GM23248 (cell line): ENCODE measurements around the gene TSPAN4. TPM values are rescaled to one million over a fixed set of nuclear protein-coding genes. Genes with fewer than 3 reads are reported as not detected.

Source experiments
- DNase-seq: peaks from one replicate; pipeline ENCODE4 v3.0.0-alpha.2; 2015
- H2AFZ ChIP-seq: fragments of 200-600 bp; sonication (generic); 2 replicates; pipeline ENCODE4 v1.6.1; 2016; ENCODE audit warnings: antibody characterized with exemption
- H3F3A ChIP-seq: fragments of 200-600 bp; sonication (generic); 2 replicates; pipeline ENCODE4 v1.6.1; 2016; ENCODE audit warnings: mild to moderate bottlenecking, antibody characterized with exemption, mixed run types; ENCODE audit not compliant: insufficient read depth
- H3K27ac ChIP-seq: fragments of 200-600 bp; sonication (generic); 2 replicates; pipeline ENCODE4 v1.5.1; 2016; ENCODE audit warnings: mild to moderate bottlenecking
- H3K27me3 ChIP-seq: fragments of 200-600 bp; sonication (generic); replicated peaks from 2 replicates; pipeline ENCODE4 v1.6.1; 2016; ENCODE audit warnings: mild to moderate bottlenecking; ENCODE audit not compliant: insufficient read depth
- H3K36me3 ChIP-seq: fragments of 200-600 bp; sonication (generic); 2 replicates; pipeline ENCODE4 v1.6.1; 2016; ENCODE audit warnings: low read depth, mild to moderate bottlenecking
- H3K4me1 ChIP-seq: fragments of 200-600 bp; sonication (generic); 2 replicates; pipeline ENCODE4 v1.6.1; 2016; ENCODE audit warnings: mild to moderate bottlenecking; ENCODE audit not compliant: insufficient read depth
- H3K4me2 ChIP-seq: fragments of 200-600 bp; sonication (generic); one replicate; pipeline ENCODE4 v1.6.1; 2016; ENCODE audit warnings: mild to moderate bottlenecking; ENCODE audit not compliant: unreplicated experiment
- H3K4me3 ChIP-seq: fragments of 200-600 bp; sonication (generic); 2 replicates; pipeline ENCODE4 v1.5.1; 2016; ENCODE audit warnings: mild to moderate bottlenecking
- H3K79me2 ChIP-seq: fragments of 200-600 bp; sonication (generic); 2 replicates; pipeline ENCODE4 v1.6.1; 2016; ENCODE audit warnings: mild to moderate bottlenecking; ENCODE audit not compliant: insufficient read depth
- H3K9ac ChIP-seq: fragments of 200-600 bp; sonication (generic); 2 replicates; pipeline ENCODE4 v1.6.1; 2016; ENCODE audit warnings: mild to moderate bottlenecking
- H3K9me2 ChIP-seq: fragments of 200-600 bp; sonication (generic); 2 replicates; pipeline ENCODE4 v1.6.1; 2016; ENCODE audit warnings: mixed run types, mild to moderate bottlenecking, moderate library complexity; ENCODE audit not compliant: insufficient read depth
- H3K9me3 ChIP-seq: fragments of 200-600 bp; sonication (generic); one replicate; pipeline ENCODE4 v1.6.1; 2017; ENCODE audit warnings: low read depth
- H4K20me1 ChIP-seq: fragments of 200-600 bp; sonication (generic); 2 replicates; pipeline ENCODE4 v1.6.0; 2016; ENCODE audit not compliant: insufficient read depth
- EZH2 ChIP-seq: fragments of 200-600 bp; sonication (generic); IDR thresholded peaks from 2 replicates; pipeline ENCODE4 v1.6.1; 2018; ENCODE audit warnings: antibody characterized with exemption, mild to moderate bottlenecking; ENCODE audit not compliant: insufficient read depth, poor library complexity, severe bottlenecking
- EZH2phosphoT487 ChIP-seq: fragments of 200-600 bp; sonication (generic); IDR thresholded peaks from 2 replicates; pipeline ENCODE4 v1.6.1; 2018; ENCODE audit warnings: antibody characterized with exemption, moderate library complexity, mild to moderate bottlenecking, low read depth; ENCODE audit not compliant: insufficient read depth
- WGBS, 2 experiments: methylation state at CpG; one replicate each; pipeline ENCODE4 v1.1.6; 2015 to 2017; ENCODE audit warnings: low lambda C conversion rate in 2 of 2, low coverage in 1 of 2; ENCODE audit errors: missing lambda C conversion rate in 2 of 2; 5-methylcytosine and 5-hydroxymethylcytosine counted together
- in situ Hi-C: fragments of 300-500 bp; cut with MboI; formaldehyde crosslinking; loops from 2 replicates; pipeline ENCODE4 v1.15.0; 2020
- polyA plus RNA-seq: library from polyadenylated mRNA; unstranded; fragments of >200 nt; fragmentation: Nextera tagmentation; extraction: Ambion mirVana; gene quantifications from 2 replicates; pipeline ENCODE4 v1.2.1, GENCODE V29; 2016
- total RNA-seq: library from RNA; depleted of rRNA; stranded (reverse); fragments of >200 nt; shearing (Covaris generic); gene quantifications from 2 replicates; pipeline ENCODE4 v1.2.3, GENCODE V29; 2014

The TSPAN4 gene
- total and polyA plus RNA-seq, 2 experiments from 2014 or later, result 343 to 393 TPM

GRCh38 chr11:897253-898142 is 54.8 kb downstream of the TSPAN4 start:
- H3K9me2 ChIP-seq, result no peaks in the 10 kb centered on the region
- H3K9me3 ChIP-seq, result no peaks in the 10 kb centered on the region
- DNase-seq, result no peak
- H3K79me2 ChIP-seq, result no peaks in the 10 kb centered on the region
- no peaks in the 10 kb centered on the region for H3K27me3 ChIP-seq
- no peak overlapping the region for H3K9ac ChIP-seq
- WGBS, 2 experiments, result 85 to 92% methylated on average over 14 to 15 of the region's 17 CpGs
- no peaks in the 10 kb centered on the region for H3F3A ChIP-seq
- in situ Hi-C loops, result no loop called here
- no peak overlapping the region for H2AFZ ChIP-seq
- H3K27ac ChIP-seq, result no peak overlapping the region
- no peaks in the 10 kb centered on the region for H3K4me1 ChIP-seq
- H3K36me3 ChIP-seq, result peaks cover 4% of the 10 kb centered on the region; the same call in 1 of the 2 replicates
- H4K20me1 ChIP-seq, result no peaks in the 10 kb centered on the region
- no peak for TF ChIP-seq EZH2
- TF ChIP-seq EZH2phosphoT487, result no peak
- H3K4me2 ChIP-seq, result no peak overlapping the region
- no peak overlapping the region for H3K4me3 ChIP-seq

GRCh38 chr11:898143-898511 is 55.5 kb downstream of the TSPAN4 start:
- no peak overlapping the region for H2AFZ ChIP-seq
- no peak for TF ChIP-seq EZH2phosphoT487
- no peak for TF ChIP-seq EZH2
- no peak overlapping the region for H3K4me2 ChIP-seq
- H3K27me3 ChIP-seq, result no peaks in the 10 kb centered on the region
- peak; percentile 36 for DNase-seq
- H3K27ac ChIP-seq, result no peak overlapping the region
- H3K79me2 ChIP-seq, result no peaks in the 10 kb centered on the region
- WGBS, 2 experiments, result 79 to 89% methylated on average over 9 to 10 of the region's 10 CpGs
- no peak overlapping the region for H3K4me3 ChIP-seq
- no peaks in the 10 kb centered on the region for H3K4me1 ChIP-seq
- in situ Hi-C loops, result no loop called here
- H3K9ac ChIP-seq, result no peak overlapping the region
- no peaks in the 10 kb centered on the region for H3K9me2 ChIP-seq
- no peaks in the 10 kb centered on the region for H3K9me3 ChIP-seq
- peaks cover 4% of the 10 kb centered on the region; the same call in 1 of the 2 replicates for H3K36me3 ChIP-seq
- no peaks in the 10 kb centered on the region for H4K20me1 ChIP-seq
- H3F3A ChIP-seq, result no peaks in the 10 kb centered on the region

GRCh38 chr11:898540-899190 is 56.0 kb downstream of the TSPAN4 start:
- TF ChIP-seq EZH2phosphoT487, result no peak
- no peak for TF ChIP-seq EZH2
- no peak overlapping the region for H3K9ac ChIP-seq
- no peak overlapping the region for H2AFZ ChIP-seq
- H3K9me2 ChIP-seq, result no peaks in the 10 kb centered on the region
- no peaks in the 10 kb centered on the region for H3K79me2 ChIP-seq
- H3K36me3 ChIP-seq, result peaks cover 4% of the 10 kb centered on the region; the same call in 1 of the 2 replicates
- no peaks in the 10 kb centered on the region for H3F3A ChIP-seq
- no peaks in the 10 kb centered on the region for H4K20me1 ChIP-seq
- H3K4me3 ChIP-seq, result no peak overlapping the region
- in situ Hi-C loops, result no loop called here
- peak; percentile 26 for DNase-seq
- no peak overlapping the region for H3K27ac ChIP-seq
- H3K4me1 ChIP-seq, result no peaks in the 10 kb centered on the region
- no peaks in the 10 kb centered on the region for H3K27me3 ChIP-seq
- no peak overlapping the region for H3K4me2 ChIP-seq
- 95 to 97% methylated on average over 18 to 20 of the region's 22 CpGs for WGBS, 2 experiments
- H3K9me3 ChIP-seq, result no peaks in the 10 kb centered on the region

GRCh38 chr11:899724-900123 is 57.1 kb downstream of the TSPAN4 start:
- no peaks in the 10 kb centered on the region for H3K9me2 ChIP-seq
- peaks cover 4% of the 10 kb centered on the region; the same call in 1 of the 2 replicates for H3K36me3 ChIP-seq
- in situ Hi-C loops, result loop anchor here (10.0 kb wide), 1 partner anchor 155 kb away; no protein-coding TSS in a partner anchor
- no peak for DNase-seq
- no peak overlapping the region for H2AFZ ChIP-seq
- no peaks in the 10 kb centered on the region for H3K4me1 ChIP-seq
- TF ChIP-seq EZH2, result no peak
- no peak for TF ChIP-seq EZH2phosphoT487
- H4K20me1 ChIP-seq, result no peaks in the 10 kb centered on the region
- no peaks in the 10 kb centered on the region for H3K79me2 ChIP-seq
- no peak overlapping the region for H3K9ac ChIP-seq
- no peaks in the 10 kb centered on the region for H3F3A ChIP-seq
- no peak overlapping the region for H3K4me3 ChIP-seq
- 95 to 96% methylated on average over 11 of the region's 11 CpGs for WGBS, 2 experiments
- H3K4me2 ChIP-seq, result no peak overlapping the region
- no peaks in the 10 kb centered on the region for H3K27me3 ChIP-seq
- H3K27ac ChIP-seq, result no peak overlapping the region
- H3K9me3 ChIP-seq, result no peaks in the 10 kb centered on the region
